ENCODE results near the gene KRT75. TPM values are rescaled to one million over a fixed set of nuclear protein-coding genes. Genes with fewer than 3 reads are reported as not detected.

The KRT75 gene
- total RNA-seq, 1 donor: not detected

DNA sequence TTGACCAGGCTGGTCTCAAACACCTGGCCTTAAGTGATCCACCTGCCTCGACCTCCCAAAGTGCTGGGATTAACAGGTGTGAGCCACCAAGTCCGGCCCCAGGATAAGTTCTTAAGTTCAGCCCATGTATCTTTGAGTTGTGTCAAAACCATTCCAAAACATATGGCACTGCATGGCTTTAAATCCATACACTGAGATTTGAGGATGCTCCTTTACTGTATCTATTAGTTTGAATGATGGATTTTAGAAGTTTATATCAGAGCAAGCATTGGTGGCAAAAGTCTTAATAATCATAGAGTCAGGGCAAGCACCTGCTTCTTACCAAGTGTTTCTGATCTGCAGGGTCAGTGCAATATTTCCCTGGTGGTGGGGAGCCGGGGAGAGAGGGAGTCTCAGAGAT lies 11.7 kb upstream of the KRT75 start:
- no peaks in the 10 kb centered on the region for H3K4me1 ChIP-seq (ENCODE audit: insufficient read depth, low read length)
- H3K9me3 ChIP-seq (ENCODE audit: low read depth, low read length): no peaks in the 10 kb centered on the region
- no peak overlapping the region for H3K4me3 ChIP-seq (ENCODE audit: low read length)
- peaks cover 3% of the 10 kb centered on the region for H3K27me3 ChIP-seq (ENCODE audit: insufficient read depth, low read length)

- Histone ChIP-seq H3K4me3 (ENCODE audit: low read length) (no peak overlapping the region), H3K4me1 (ENCODE audit: insufficient read depth, low read length) (no peaks in the 10 kb centered on the region), H3K9me3 (ENCODE audit: low read depth, low read length) (no peaks in the 10 kb centered on the region), H3K27me3 (ENCODE audit: insufficient read depth, low read length) (peaks cover 3% of the 10 kb centered on the region)
These were observed 10.8 kb upstream of the KRT75 start for GRCh38 chr12:52444647-52445595.

DNA sequence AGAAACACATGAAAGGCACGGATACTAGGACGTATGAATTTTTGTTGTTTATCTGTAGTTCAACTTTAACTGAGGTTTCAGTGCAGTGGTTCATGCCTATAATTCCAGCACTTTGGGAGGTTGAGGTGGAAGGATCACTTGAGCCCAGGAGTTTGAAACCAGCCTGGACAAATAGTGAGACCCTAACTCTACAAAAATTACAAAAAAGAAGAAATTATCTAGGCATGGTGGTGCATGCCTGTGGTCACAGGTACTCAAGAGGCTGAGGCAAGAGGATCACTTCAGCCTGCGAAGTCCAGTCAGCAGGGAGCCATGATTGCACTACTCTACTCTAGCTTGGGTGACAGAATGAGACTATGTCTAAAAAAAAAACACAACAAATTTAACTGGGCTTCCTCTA lies 9.8 kb upstream of the KRT75 start:
- Histone ChIP-seq H3K4me1 (ENCODE audit: insufficient read depth, low read length) (no peaks in the 10 kb centered on the region), H3K27me3 (ENCODE audit: insufficient read depth, low read length) (peaks cover 3% of the 10 kb centered on the region), H3K9me3 (ENCODE audit: low read depth, low read length) (no peaks in the 10 kb centered on the region), H3K4me3 (ENCODE audit: low read length) (no peak overlapping the region)

DNA sequence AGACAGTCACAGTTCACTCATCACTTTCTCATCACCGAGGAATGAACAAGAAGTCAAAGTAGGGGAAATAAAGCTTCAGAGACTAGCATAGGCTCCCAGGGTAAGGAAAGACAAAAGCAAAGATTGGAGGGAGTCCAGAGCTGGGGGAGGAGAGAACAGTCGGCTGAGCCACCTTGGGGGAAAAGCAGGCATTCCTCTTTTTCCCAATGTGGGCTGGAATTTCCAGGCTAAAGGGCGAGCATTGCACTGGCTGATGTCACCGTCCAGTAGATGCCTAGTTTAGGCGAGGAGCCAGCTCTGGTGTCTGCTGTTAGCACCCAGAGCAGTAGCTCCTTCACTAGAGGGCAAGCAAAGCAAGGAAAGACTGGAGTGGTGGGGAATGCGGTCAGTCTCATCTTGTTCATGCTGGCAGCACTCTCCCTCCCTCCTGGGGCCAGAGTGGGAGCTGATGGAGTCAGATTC lies 8.5 kb upstream of the KRT75 start:
- H3K9me3 ChIP-seq (ENCODE audit: low read depth, low read length): no peaks in the 10 kb centered on the region
- peaks cover 3% of the 10 kb centered on the region for H3K27me3 ChIP-seq (ENCODE audit: insufficient read depth, low read length)
- H3K4me3 ChIP-seq (ENCODE audit: low read length): no peak overlapping the region
- H3K4me1 ChIP-seq (ENCODE audit: insufficient read depth, low read length): no peaks in the 10 kb centered on the region

DNA sequence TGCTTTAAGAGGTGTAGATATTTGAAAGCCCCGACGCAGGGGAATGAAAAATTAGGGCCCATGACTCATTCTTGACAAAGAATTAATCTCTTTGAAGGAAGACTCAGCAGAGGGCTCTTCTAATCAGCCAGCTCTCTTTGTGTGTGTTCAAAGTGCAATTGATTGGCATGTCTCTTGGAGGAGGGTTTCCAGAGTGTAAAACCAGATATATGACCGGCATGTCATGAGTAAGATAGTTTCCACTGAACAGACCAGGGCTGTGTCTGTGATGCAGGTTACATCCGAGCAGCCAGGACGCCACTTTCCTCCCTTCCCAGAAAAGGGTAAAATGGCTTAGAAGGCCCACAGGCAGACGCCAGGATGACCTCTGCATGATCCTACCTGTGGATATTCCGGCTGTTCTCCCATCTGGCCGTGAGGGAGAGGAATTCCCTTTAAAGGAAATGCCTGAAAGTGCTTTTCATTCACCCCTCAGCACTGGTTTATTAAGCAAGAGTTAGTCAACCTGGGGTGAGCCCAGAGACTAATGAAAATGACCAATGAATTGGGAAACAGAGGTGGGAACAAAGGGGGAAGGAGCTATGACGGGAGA lies 7.2 kb upstream of the KRT75 start:
- Histone ChIP-seq H3K4me3 (ENCODE audit: low read length) (no peak overlapping the region), H3K27me3 (ENCODE audit: insufficient read depth, low read length) (peaks cover 3% of the 10 kb centered on the region), H3K4me1 (ENCODE audit: insufficient read depth, low read length) (no peaks in the 10 kb centered on the region), H3K9me3 (ENCODE audit: low read depth, low read length) (no peaks in the 10 kb centered on the region)

GRCh38 chr12:52440821-52441319 lies 6.7 kb upstream of the KRT75 start:
- H3K9me3 ChIP-seq (ENCODE audit: low read depth, low read length): no peaks in the 10 kb centered on the region
- no peak overlapping the region for H3K4me3 ChIP-seq (ENCODE audit: low read length)
- peaks cover 3% of the 10 kb centered on the region for H3K27me3 ChIP-seq (ENCODE audit: insufficient read depth, low read length)
- H3K4me1 ChIP-seq (ENCODE audit: insufficient read depth, low read length): no peaks in the 10 kb centered on the region

- Histone ChIP-seq H3K27me3 (ENCODE audit: insufficient read depth, low read length) (peaks cover 3% of the 10 kb centered on the region), H3K9me3 (ENCODE audit: low read depth, low read length) (no peaks in the 10 kb centered on the region), H3K4me1 (ENCODE audit: insufficient read depth, low read length) (no peaks in the 10 kb centered on the region), H3K4me3 (ENCODE audit: low read length) (no peak overlapping the region)
These were observed 5.7 kb upstream of the KRT75 start for GRCh38 chr12:52439845-52440244.

DNA sequence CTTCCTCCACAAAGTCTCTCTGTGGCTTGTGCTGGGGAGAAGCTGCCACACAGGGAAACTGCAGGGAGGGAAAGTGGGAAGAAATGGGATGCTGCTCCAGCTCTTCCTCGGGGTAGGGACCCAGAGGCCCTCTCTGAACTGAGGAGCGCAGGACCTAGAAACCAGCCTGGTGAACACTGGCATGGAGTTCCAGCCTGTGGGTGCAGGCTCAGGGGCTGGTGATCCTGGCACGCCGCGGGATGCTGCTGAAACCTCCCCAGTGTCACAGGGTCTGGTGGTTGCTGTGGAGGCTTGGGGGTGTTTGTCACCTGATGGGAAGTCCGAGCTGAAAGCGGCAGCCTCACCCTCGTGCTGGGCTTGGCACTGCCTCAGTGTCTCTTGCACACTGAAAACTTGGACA lies 5.2 kb upstream of the KRT75 start:
- peaks cover 3% of the 10 kb centered on the region for H3K27me3 ChIP-seq (ENCODE audit: insufficient read depth, low read length)
- no peaks in the 10 kb centered on the region for H3K9me3 ChIP-seq (ENCODE audit: low read depth, low read length)
- no peaks in the 10 kb centered on the region for H3K4me1 ChIP-seq (ENCODE audit: insufficient read depth, low read length)
- H3K4me3 ChIP-seq (ENCODE audit: low read length): no peak overlapping the region

DNA sequence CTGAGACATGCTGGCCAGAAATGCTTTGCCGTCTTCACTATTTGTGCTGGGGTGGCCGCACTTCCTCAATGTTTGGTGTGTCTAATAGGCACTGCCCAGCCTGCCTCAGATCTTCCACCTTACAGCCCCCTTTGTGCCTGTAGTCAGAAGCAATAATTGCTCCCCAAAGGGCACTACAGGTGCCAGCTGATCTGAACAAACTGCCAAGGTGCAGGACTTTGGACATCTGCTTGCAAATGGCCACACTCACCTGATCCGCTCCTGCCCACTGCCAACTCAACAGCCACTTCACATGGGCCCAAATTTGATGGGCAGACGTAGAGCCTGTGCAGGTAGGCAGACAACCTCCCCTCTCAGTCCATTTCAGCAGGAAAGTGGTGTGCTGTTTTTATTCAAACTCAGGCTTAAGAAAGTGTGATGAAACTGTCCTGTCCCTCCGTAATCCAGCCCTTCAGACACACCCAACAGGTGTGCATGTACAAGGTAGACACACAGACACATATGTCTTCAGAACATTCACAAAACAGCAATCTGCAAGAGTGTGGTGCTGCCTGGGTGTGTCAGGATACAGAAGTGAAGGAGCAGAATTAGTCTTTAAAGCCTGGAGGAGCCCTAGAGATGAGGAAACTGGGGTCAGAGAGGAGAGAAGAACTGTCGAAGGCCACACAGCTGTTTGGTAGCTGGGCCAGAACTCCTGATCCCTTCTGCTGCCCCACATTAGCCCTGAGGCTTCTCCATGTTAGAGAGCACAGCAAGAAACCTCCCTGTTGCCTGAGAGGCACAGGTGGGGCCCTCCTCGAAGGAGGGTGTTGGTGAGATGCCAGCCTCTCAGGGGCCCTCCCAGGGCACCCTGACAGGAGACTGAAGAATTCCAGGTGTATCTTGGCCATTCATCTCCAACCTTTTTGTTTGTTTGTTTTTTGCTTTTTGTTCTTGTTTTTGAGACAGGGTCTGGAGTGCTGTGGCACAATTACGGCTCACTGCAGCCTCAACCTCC lies 4.4 kb upstream of the KRT75 start:
- Histone ChIP-seq H3K27me3 (ENCODE audit: insufficient read depth, low read length) (peaks cover 3% of the 10 kb centered on the region), H3K4me3 (ENCODE audit: low read length) (no peak overlapping the region), H3K9me3 (ENCODE audit: low read depth, low read length) (no peaks in the 10 kb centered on the region), H3K4me1 (ENCODE audit: insufficient read depth, low read length) (no peaks in the 10 kb centered on the region)

- Histone ChIP-seq H3K27me3 (ENCODE audit: insufficient read depth, low read length) (no peaks in the 10 kb centered on the region), H3K4me1 (ENCODE audit: insufficient read depth, low read length) (no peaks in the 10 kb centered on the region), H3K4me3 (ENCODE audit: low read length) (no peak overlapping the region), H3K9me3 (ENCODE audit: low read depth, low read length) (no peaks in the 10 kb centered on the region)
These were observed 3.3 kb upstream of the KRT75 start for GRCh38 chr12:52437508-52437907.

GRCh38 chr12:52436828-52437474 lies 2.8 kb upstream of the KRT75 start:
- H3K4me1 ChIP-seq (ENCODE audit: insufficient read depth, low read length): no peaks in the 10 kb centered on the region
- H3K27me3 ChIP-seq (ENCODE audit: insufficient read depth, low read length): no peaks in the 10 kb centered on the region
- H3K9me3 ChIP-seq (ENCODE audit: low read depth, low read length): no peaks in the 10 kb centered on the region
- H3K4me3 ChIP-seq (ENCODE audit: low read length): no peak overlapping the region

- H3K4me1 ChIP-seq (ENCODE audit: insufficient read depth, low read length): no peaks in the 10 kb centered on the region
These were observed 2.0 kb upstream of the KRT75 start for GRCh38 chr12:52436000-52436827.

DNA sequence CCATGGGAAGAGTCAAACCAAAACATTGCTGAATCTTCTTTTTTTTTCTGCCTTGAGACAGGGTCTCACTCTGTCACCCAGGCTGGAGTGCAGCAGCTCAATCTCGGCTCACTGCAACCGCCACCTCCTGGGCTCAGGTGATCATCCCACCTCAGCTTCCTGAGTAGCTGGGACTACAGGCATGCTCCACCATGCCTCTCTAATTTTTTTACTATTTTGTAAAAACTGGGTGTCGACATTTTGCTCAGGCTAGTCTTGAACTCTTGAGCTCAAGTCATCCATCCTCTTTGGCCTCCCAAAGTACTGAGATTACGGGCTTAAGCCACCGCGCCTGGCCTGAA lies 1.5 kb upstream of the KRT75 start:
- H3K9me3 ChIP-seq (ENCODE audit: low read depth, low read length): no peaks in the 10 kb centered on the region
- no peaks in the 10 kb centered on the region for H3K27me3 ChIP-seq (ENCODE audit: insufficient read depth, low read length)
- H3K4me1 ChIP-seq (ENCODE audit: insufficient read depth, low read length): no peaks in the 10 kb centered on the region
- H3K4me3 ChIP-seq (ENCODE audit: low read length): no peak overlapping the region

More at GRCh38 chr12:52436000-52436827, 2.0 kb upstream of the KRT75 start:
- H3K27me3 ChIP-seq (ENCODE audit: insufficient read depth, low read length): no peaks in the 10 kb centered on the region
- H3K4me3 ChIP-seq (ENCODE audit: low read length): no peak overlapping the region
- H3K9me3 ChIP-seq (ENCODE audit: low read depth, low read length): no peaks in the 10 kb centered on the region

Data from mononuclear cell (primary cell).